ENCODE results near the gene SLC18A3.

Gene SLC18A3

GRCh38 chr10:49605939-49606509 is 4.1 kb upstream of the SLC18A3 start:
- no peak overlapping the region for H3K27ac ChIP-seq
- no peak for TF ChIP-seq CTCF (IDR thresholded peaks at IDR 0.05)
- no peak for TF ChIP-seq ZFX (IDR thresholded peaks at IDR 0.05; ENCODE audit: borderline replicate concordance)

- H3K27ac ChIP-seq, result no peak overlapping the region
- TF ChIP-seq CTCF (IDR thresholded peaks at IDR 0.05), result no peak
- TF ChIP-seq ZFX (IDR thresholded peaks at IDR 0.05; ENCODE audit: borderline replicate concordance), result no peak
These were observed 3.1 kb upstream of the SLC18A3 start for GRCh38 chr10:49606981-49607535.

GRCh38 chr10:49608166-49609005 is 1.7 kb upstream of the SLC18A3 start:
- TF ChIP-seq ZFX (IDR thresholded peaks at IDR 0.05; ENCODE audit: borderline replicate concordance), result no peak
- no peak for TF ChIP-seq CTCF (IDR thresholded peaks at IDR 0.05)
- no peak overlapping the region for H3K27ac ChIP-seq

- no peak overlapping the region for H3K27ac ChIP-seq
- no peak for TF ChIP-seq CTCF (IDR thresholded peaks at IDR 0.05)
- TF ChIP-seq ZFX (IDR thresholded peaks at IDR 0.05; ENCODE audit: borderline replicate concordance), result no peak
These were observed 1.2 kb upstream of the SLC18A3 start for GRCh38 chr10:49609006-49609282.

- no peak for TF ChIP-seq CTCF (IDR thresholded peaks at IDR 0.05)
- no peak for TF ChIP-seq ZFX (IDR thresholded peaks at IDR 0.05; ENCODE audit: borderline replicate concordance)
- no peak overlapping the region for H3K27ac ChIP-seq
These were observed 612 bp upstream of the SLC18A3 start for GRCh38 chr10:49609283-49610113.

- H3K27ac ChIP-seq, result no peak overlapping the region
- TF ChIP-seq ZFX (IDR thresholded peaks at IDR 0.05; ENCODE audit: borderline replicate concordance) (no peak), CTCF (IDR thresholded peaks at IDR 0.05) (no peak)
These were observed 502 bp downstream of the SLC18A3 start for GRCh38 chr10:49610458-49611165.
